ENCODE measurements around the gene EEF1E1. TPM values are rescaled to one million over a fixed set of nuclear protein-coding genes. Genes with fewer than 3 reads are reported as not detected.

EEF1E1 gene
- 80.9 and 82.7 TPM in 2 replicates for total RNA-seq (2014; rRNA removed; shearing (Covaris generic))
- 80.7 and 88.5 TPM in 2 replicates for polyA plus RNA-seq (2015; cell fraction: cytosol; rRNA removed)
- 55.0 and 77.1 TPM in 2 replicates for polyA plus RNA-seq (2015; cell fraction: nucleus; rRNA removed)

DNA sequence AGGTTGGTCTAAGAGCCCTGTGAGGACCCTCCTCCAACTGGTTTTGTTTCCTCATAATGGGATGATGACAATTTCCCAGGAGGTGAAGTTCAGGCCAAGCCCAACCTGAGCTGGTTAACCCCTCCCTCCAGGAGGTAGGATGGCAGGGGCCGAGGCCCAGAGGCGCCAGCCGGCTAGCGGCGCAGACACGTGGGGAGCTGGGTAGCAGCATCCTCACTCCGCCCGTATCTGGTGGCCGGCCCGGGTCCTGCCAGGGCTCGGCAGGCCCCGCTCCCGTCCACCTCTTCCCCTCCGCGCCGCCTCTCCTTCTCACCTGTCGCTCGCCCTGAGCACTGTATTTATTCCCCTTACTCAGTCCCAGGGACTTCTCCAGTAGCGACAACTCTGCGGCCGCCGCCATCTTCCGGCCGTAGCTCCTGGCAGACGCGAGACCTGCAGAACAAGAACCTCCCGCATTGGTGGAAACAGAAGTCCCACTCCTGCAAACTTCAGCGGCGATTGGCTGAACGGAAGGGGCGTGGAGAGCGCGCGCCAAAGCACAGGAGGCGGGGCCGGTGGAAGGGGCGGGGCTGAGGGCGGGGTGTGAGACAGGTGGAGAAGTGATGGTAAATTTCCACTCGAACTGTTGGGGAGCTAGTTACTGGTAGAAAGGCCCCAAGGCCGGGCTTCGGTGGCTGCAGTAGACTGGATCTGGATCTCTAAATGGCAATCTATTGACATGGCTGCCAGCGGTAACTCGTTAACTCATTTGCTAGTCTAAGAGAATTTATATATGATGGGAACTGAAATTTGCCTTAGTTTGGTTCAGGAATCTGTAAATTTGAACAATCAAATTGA lies at the start of gene EEF1E1:
Gene EEF1E1, minus strand, starts transcription at position 427 of the 837 bp plus-strand sequence. Its CDS starts 27 bp downstream, at position 400.
- in situ Hi-C loops (cut with HindIII; ENCODE audit: low pct_unique_long_range_greater_than_20kb, low sequenced_read_pairs), result no loop called here
- peak; percentile 98 for DNase-seq (ENCODE audit: low read depth, low spot score)

GRCh38 chr6:8149350-8149749 lies 47.0 kb upstream of the EEF1E1 start:
- in situ Hi-C loops (cut with HindIII; ENCODE audit: low pct_unique_long_range_greater_than_20kb, low sequenced_read_pairs), result no loop called here
- DNase-seq (ENCODE audit: low read depth, low spot score), result no peak

DNA sequence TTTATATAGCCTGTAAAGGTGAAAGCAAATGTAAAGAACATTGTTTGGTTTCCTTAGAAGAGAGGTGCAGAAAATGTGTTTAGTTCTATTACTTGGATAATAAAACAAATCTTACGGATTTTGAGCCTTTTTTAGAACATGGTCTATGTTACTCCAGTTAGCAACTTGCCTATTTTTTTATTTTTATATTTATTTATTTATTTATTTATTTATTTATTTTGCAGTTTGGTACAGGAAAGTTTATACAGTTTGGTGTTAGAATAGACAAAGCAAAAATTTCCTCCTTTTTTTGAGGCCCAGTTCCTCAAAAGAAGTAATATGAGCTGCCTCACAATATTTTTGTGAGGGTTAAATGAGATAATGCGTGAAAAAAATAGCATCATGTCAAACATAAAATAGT lies 41.6 kb upstream of the EEF1E1 start:
- in situ Hi-C loops (cut with HindIII; ENCODE audit: low pct_unique_long_range_greater_than_20kb, low sequenced_read_pairs), result no loop called here
- no peak for DNase-seq (ENCODE audit: low read depth, low spot score)

GRCh38 chr6:8139451-8139850 lies 37.1 kb upstream of the EEF1E1 start:
- no peak for DNase-seq (ENCODE audit: low read depth, low spot score)
- in situ Hi-C loops (cut with HindIII; ENCODE audit: low pct_unique_long_range_greater_than_20kb, low sequenced_read_pairs), result no loop called here

GRCh38 chr6:8137529-8137939 lies 35.2 kb upstream of the EEF1E1 start:
- in situ Hi-C loops (cut with HindIII; ENCODE audit: low pct_unique_long_range_greater_than_20kb, low sequenced_read_pairs), result no loop called here
- no peak for DNase-seq (ENCODE audit: low read depth, low spot score)

DNA sequence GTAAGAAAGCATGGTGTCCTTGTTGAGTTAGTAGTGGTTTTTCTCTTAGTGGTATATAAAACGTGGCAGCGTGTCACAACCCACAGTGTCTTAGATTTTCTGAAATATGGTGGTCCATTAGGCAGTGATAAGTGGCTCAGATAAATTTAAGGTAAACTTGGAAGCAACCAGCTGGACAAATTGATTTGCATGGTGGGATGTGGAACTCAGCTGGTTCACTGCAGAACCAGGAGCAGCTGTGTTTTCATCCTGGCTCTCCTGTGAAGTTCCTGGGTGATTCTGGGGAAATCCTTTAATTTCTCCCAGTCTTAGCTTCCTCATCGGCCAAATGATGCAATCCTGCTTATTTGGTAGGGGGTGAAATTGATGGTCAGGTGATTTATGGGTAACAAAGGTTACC lies 32.9 kb upstream of the EEF1E1 start:
- DNase-seq (ENCODE audit: low read depth, low spot score), result no peak
- in situ Hi-C loops (cut with HindIII; ENCODE audit: low pct_unique_long_range_greater_than_20kb, low sequenced_read_pairs), result no loop called here

DNA sequence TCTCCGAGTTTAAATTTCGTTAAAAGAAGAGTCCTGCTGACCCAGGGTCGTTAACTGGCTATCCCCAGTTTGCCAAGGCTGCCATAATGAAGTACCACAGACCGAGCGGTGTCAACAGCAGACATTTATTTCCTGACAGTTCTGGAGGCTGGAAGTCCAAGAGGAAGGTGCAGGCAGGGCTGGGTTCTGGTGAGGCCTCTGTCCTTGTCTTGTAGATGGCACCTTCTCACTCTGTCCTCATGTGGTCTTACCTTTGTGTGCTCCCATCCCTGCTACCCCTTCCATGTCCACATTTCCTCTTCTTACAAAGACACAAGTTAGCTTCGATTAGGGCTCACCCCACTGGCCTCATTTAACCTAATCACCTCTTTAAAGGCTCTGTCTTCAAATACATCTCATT lies 29.8 kb upstream of the EEF1E1 start:
- DNase-seq (ENCODE audit: low read depth, low spot score), result no peak
- in situ Hi-C loops (cut with HindIII; ENCODE audit: low pct_unique_long_range_greater_than_20kb, low sequenced_read_pairs), result no loop called here

GRCh38 chr6:8131265-8131897 lies 29.0 kb upstream of the EEF1E1 start:
- DNase-seq (ENCODE audit: low read depth, low spot score), result peak; percentile 90
- in situ Hi-C loops (cut with HindIII; ENCODE audit: low pct_unique_long_range_greater_than_20kb, low sequenced_read_pairs), result no loop called here

DNA sequence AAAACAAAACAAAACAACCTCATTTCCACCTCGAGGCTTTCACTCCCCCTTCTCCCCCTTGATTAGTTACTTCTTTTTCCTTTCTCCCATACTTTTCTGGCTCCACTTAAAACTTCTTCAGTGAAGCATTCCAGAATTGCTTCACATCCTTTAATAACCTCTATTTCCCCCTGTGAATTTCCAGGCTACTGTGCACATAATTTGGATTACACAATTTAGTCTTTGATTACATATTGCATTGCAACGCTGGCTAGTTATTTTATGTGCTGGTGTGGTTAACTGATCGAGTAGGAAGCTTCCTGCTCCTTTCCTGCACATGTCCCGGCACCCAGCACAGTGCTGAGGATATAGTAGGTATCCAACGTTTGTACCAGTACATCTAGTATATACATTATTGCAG lies 28.1 kb upstream of the EEF1E1 start:
- no peak for DNase-seq (ENCODE audit: low read depth, low spot score)
- in situ Hi-C loops (cut with HindIII; ENCODE audit: low pct_unique_long_range_greater_than_20kb, low sequenced_read_pairs), result no loop called here

- no peak for DNase-seq (ENCODE audit: low read depth, low spot score)
- in situ Hi-C loops (cut with HindIII; ENCODE audit: low pct_unique_long_range_greater_than_20kb, low sequenced_read_pairs), result loop anchor here (10.0 kb wide), 1 partner anchor 262 kb away; no protein-coding TSS in a partner anchor
These were observed 20.9 kb upstream of the EEF1E1 start for GRCh38 chr6:8123236-8123635.

GRCh38 chr6:8114956-8115355 lies 12.6 kb upstream of the EEF1E1 start:
- DNase-seq (ENCODE audit: low read depth, low spot score), result no peak
- in situ Hi-C loops (cut with HindIII; ENCODE audit: low pct_unique_long_range_greater_than_20kb, low sequenced_read_pairs), result no loop called here

DNA sequence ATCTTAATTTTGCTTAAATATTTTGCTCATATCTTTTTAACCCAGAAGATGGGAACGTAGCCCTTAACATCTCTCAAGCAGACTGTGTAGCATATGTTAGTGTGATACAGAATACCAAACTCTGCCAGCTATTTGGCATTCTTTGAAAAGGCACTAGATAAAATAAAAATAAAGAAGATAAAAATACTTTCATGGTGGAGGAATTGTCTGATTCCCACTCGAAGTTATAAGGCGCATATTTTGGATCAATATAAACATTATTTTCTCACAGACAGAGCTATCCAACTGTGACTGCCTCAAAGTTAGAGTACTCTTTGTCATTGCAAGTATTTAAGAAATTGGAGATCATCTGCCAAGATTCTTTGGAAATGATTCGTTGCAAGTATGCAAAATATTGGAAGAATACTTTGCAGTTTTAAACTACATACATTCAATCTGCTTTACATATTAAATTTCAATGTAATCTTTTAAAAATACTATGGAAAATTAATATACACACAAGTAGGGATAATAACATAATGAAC lies 10.8 kb upstream of the EEF1E1 start:
- in situ Hi-C loops (cut with HindIII; ENCODE audit: low pct_unique_long_range_greater_than_20kb, low sequenced_read_pairs), result no loop called here
- no peak for DNase-seq (ENCODE audit: low read depth, low spot score)

GRCh38 chr6:8110725-8111124 lies 8.4 kb upstream of the EEF1E1 start:
- DNase-seq (ENCODE audit: low read depth, low spot score), result no peak
- in situ Hi-C loops (cut with HindIII; ENCODE audit: low pct_unique_long_range_greater_than_20kb, low sequenced_read_pairs), result no loop called here

GRCh38 chr6:8110117-8110721 lies 7.9 kb upstream of the EEF1E1 start:
- no peak for DNase-seq (ENCODE audit: low read depth, low spot score)
- in situ Hi-C loops (cut with HindIII; ENCODE audit: low pct_unique_long_range_greater_than_20kb, low sequenced_read_pairs), result no loop called here

- in situ Hi-C loops (cut with HindIII; ENCODE audit: low pct_unique_long_range_greater_than_20kb, low sequenced_read_pairs), result no loop called here
- DNase-seq (ENCODE audit: low read depth, low spot score), result no peak
These were observed 6.6 kb upstream of the EEF1E1 start for GRCh38 chr6:8108759-8109539.

GRCh38 chr6:8108031-8108660 lies 5.8 kb upstream of the EEF1E1 start:
- in situ Hi-C loops (cut with HindIII; ENCODE audit: low pct_unique_long_range_greater_than_20kb, low sequenced_read_pairs), result no loop called here
- peak; percentile 89 for DNase-seq (ENCODE audit: low read depth, low spot score)

- in situ Hi-C loops (cut with HindIII; ENCODE audit: low pct_unique_long_range_greater_than_20kb, low sequenced_read_pairs), result no loop called here
- DNase-seq (ENCODE audit: low read depth, low spot score), result no peak
These were observed 3.4 kb upstream of the EEF1E1 start for GRCh38 chr6:8105791-8106190.
